IMR-90 (cell line): ENCODE data around the gene MTA1. TPM values are rescaled to one million over a fixed set of nuclear protein-coding genes. Genes with fewer than 3 reads are reported as not detected.

Source experiments
- ATAC-seq: fragments of 200-7000 bp; cut with Tn5 transposase; 2 replicates; pipeline ENCODE4 v1.9.1; 2020; ENCODE audit warnings: low read depth, mild to moderate bottlenecking, moderate library complexity
- BruUV-seq: library from RNA; stranded (reverse); fragments of 400-500 nt; replicated peaks from 2 replicates; lab custom pipeline; 2021; lab: Mats Ljungman, UMichigan
- CTCF ChIA-PET: fragments of 300-600 bp; formaldehyde crosslinking; extraction: SDS; loops from one replicate; lab custom pipeline; 2021; ENCODE audit warnings: antibody characterized with exemption; lab: Yijun Ruan, JAX
- POLR2A ChIA-PET: fragments of 300-600 bp; sonication (Branson Sonifier 250); formaldehyde crosslinking; loops from one replicate; lab custom pipeline; 2022; ENCODE audit warnings: antibody characterized with exemption; ENCODE audit not compliant: unreplicated experiment; lab: Charles Lee
- DNase-seq: peaks from one replicate; pipeline ENCODE4 v3.0.0; 2013
- H2AFZ ChIP-seq: replicated peaks from 2 replicates; pipeline ENCODE3; 2013; ENCODE audit warnings: low read length, mild to moderate bottlenecking; ENCODE audit not compliant: poor library complexity
- H2AK5ac ChIP-seq: 2 replicates; pipeline ENCODE4 v1.6.1; 2013; ENCODE audit warnings: low read depth, low read length, inconsistent platforms
- H2AK9ac ChIP-seq: replicated peaks from 2 replicates; pipeline ENCODE3; 2013; ENCODE audit warnings: mild to moderate bottlenecking, low read depth, low read length, moderate library complexity; ENCODE audit not compliant: poor library complexity
- H2BK120ac ChIP-seq: 2 replicates; pipeline ENCODE4 v1.6.1; 2013; ENCODE audit warnings: low read depth, low read length, inconsistent platforms
- H2BK15ac ChIP-seq: 3 replicates; pipeline ENCODE4 v1.6.1; 2013; ENCODE audit warnings: low read depth, low read length, inconsistent platforms
- H2BK20ac ChIP-seq: 2 replicates; pipeline ENCODE4 v1.6.1; 2013; ENCODE audit warnings: low read depth, mild to moderate bottlenecking, inconsistent platforms, low read length, moderate library complexity
- H2BK5ac ChIP-seq: 2 replicates; pipeline ENCODE4 v1.6.1; 2013; ENCODE audit warnings: mild to moderate bottlenecking, low read depth, low read length, inconsistent platforms; ENCODE audit not compliant: poor library complexity, severe bottlenecking
- H3K14ac ChIP-seq: replicated peaks from 2 replicates; pipeline ENCODE4 v1.6.1; 2013; ENCODE audit warnings: low read depth, low read length, inconsistent platforms
- H3K18ac ChIP-seq: 2 replicates; pipeline ENCODE4 v1.6.1; 2013; ENCODE audit warnings: low read depth, low read length, control low read depth
- H3K23ac ChIP-seq: 2 replicates; pipeline ENCODE4 v1.6.1; 2013; ENCODE audit warnings: low read depth, low read length, inconsistent platforms
- H3K27ac ChIP-seq: 2 replicates; pipeline ENCODE4 v1.5.1; 2013; ENCODE audit warnings: mild to moderate bottlenecking, control low read depth, low read length; ENCODE audit not compliant: insufficient read depth
- H3K27me3 ChIP-seq: 2 replicates; pipeline ENCODE4 v1.6.1; 2013; ENCODE audit warnings: low read length; ENCODE audit not compliant: control insufficient read depth, insufficient read depth
- H3K36me3 ChIP-seq: 2 replicates; pipeline ENCODE4 v1.6.1; 2013; ENCODE audit warnings: low read length, mixed read lengths; ENCODE audit not compliant: control insufficient read depth, insufficient read depth
- H3K4ac ChIP-seq: 2 replicates; pipeline ENCODE4 v1.6.1; 2013; ENCODE audit warnings: low read depth, low read length, inconsistent platforms
- H3K4me1 ChIP-seq: 2 replicates; pipeline ENCODE4 v1.6.1; 2013; ENCODE audit warnings: low read length, mixed read lengths; ENCODE audit not compliant: control insufficient read depth, insufficient read depth
- H3K4me2 ChIP-seq: 2 replicates; pipeline ENCODE4 v1.6.1; 2013; ENCODE audit warnings: low read depth, mild to moderate bottlenecking, control low read depth, low read length, moderate library complexity
- H3K4me3 ChIP-seq: 2 replicates; pipeline ENCODE4 v1.5.1; 2013; ENCODE audit warnings: low read depth, mild to moderate bottlenecking, control low read depth, low read length, moderate library complexity; ENCODE audit not compliant: insufficient read depth
- H3K56ac ChIP-seq: 2 replicates; pipeline ENCODE4 v1.6.1; 2013; ENCODE audit warnings: low read length, inconsistent platforms; ENCODE audit not compliant: insufficient read depth; ENCODE audit errors: extremely low read depth
- H3K79me1 ChIP-seq, 2 experiments: 2 replicates each; pipeline ENCODE4 v1.6.1; 2013; ENCODE audit warnings: low read length in 2 of 2, inconsistent platforms in 1 of 2, low read depth in 1 of 2
- H3K9ac ChIP-seq: 2 replicates; pipeline ENCODE4 v1.6.1; 2013; ENCODE audit warnings: low read depth, low read length, control low read depth
- H3K9me1 ChIP-seq: 2 replicates; pipeline ENCODE4 v1.6.1; 2013; ENCODE audit warnings: low read length, inconsistent platforms; ENCODE audit not compliant: insufficient read depth
- H3K9me3 ChIP-seq: 2 replicates; pipeline ENCODE4 v1.6.1; 2013; ENCODE audit warnings: low read length; ENCODE audit not compliant: control insufficient read depth, insufficient read depth
- H4K20me1 ChIP-seq: 2 replicates; pipeline ENCODE4 v1.6.1; 2013; ENCODE audit warnings: low read length, inconsistent platforms; ENCODE audit not compliant: insufficient read depth
- H4K5ac ChIP-seq: 2 replicates; pipeline ENCODE4 v1.6.1; 2013; ENCODE audit warnings: mild to moderate bottlenecking, low read depth, low read length, control low read depth
- H4K8ac ChIP-seq, 2 experiments: 2 replicates each; pipeline ENCODE4 v1.6.1; 2013; ENCODE audit warnings: low read depth in 2 of 2, low read length in 2 of 2, control low read depth in 1 of 2, inconsistent platforms in 1 of 2
- H4K91ac ChIP-seq: 2 replicates; pipeline ENCODE4 v1.6.1; 2013; ENCODE audit warnings: low read depth, low read length, inconsistent platforms; ENCODE audit not compliant: insufficient read depth
- BHLHE40 ChIP-seq: fragments of 150-350 bp; IDR thresholded peaks from 2 replicates; pipeline ENCODE4 v1.6.1; 2016; ENCODE audit warnings: mild to moderate bottlenecking, low read depth, low read length
- CEBPB ChIP-seq: IDR thresholded peaks from 2 replicates; pipeline ENCODE4 v1.6.1; 2012; ENCODE audit warnings: low read depth, low read length, improper control_type of control experiment
- FOS ChIP-seq: fragments of 150-350 bp; IDR thresholded peaks from 2 replicates; pipeline ENCODE4 v1.6.1; 2016; ENCODE audit warnings: low read depth, low read length
- MAFK ChIP-seq: IDR thresholded peaks from 2 replicates; pipeline ENCODE4 v1.6.1; 2012; ENCODE audit warnings: low read depth, low read length, improper control_type of control experiment
- MXI1 ChIP-seq: IDR thresholded peaks from 2 replicates; pipeline ENCODE4 v1.6.1; 2012; ENCODE audit warnings: low read depth, mild to moderate bottlenecking, low read length, moderate library complexity, borderline replicate concordance
- POLR2A ChIP-seq: IDR thresholded peaks from 2 replicates; pipeline ENCODE4 v1.6.1; 2012; ENCODE audit warnings: mild to moderate bottlenecking, low read depth, low read length
- RCOR1 ChIP-seq: IDR thresholded peaks from 2 replicates; pipeline ENCODE4 v1.6.1; 2012; ENCODE audit warnings: mild to moderate bottlenecking, low read length, improper control_type of control experiment; ENCODE audit not compliant: insufficient replicate concordance
- RFX5 ChIP-seq: IDR thresholded peaks from 2 replicates; pipeline ENCODE4 v1.8.0; 2012; ENCODE audit warnings: low read depth, mild to moderate bottlenecking, low read length, moderate library complexity
- WGBS, 2 experiments: methylation state at CpG; one replicate each; pipeline versions ENCODE4 v1.1.5 to v1.1.7; 2013; ENCODE audit warnings: missing lambda C conversion rate in 2 of 2; ENCODE audit not compliant: insufficient read length in 1 of 2; ENCODE audit errors: extremely low coverage in 2 of 2; 5-methylcytosine and 5-hydroxymethylcytosine counted together
- dilution Hi-C: fragments of 300-500 bp; cut with HindIII; formaldehyde crosslinking; loops from one replicate; pipeline ENCODE4 v1.14.3; 2018; ENCODE audit warnings: low sequenced_read_pairs; ENCODE audit not compliant: unreplicated experiment
- in situ Hi-C: fragments of 300-500 bp; cut with MboI; formaldehyde crosslinking; loops from 3 replicates; pipeline ENCODE4 v1.14.3; 2019; ENCODE audit warnings: low sequenced_read_pairs, inconsistent platforms, mixed read lengths
- intact Hi-C: fragments of 100-400 bp; cut with micrococcal nuclease; formaldehyde crosslinking; loops from 2 replicates; pipeline ENCODE4 v1.10.0; 2022
- polyA plus RNA-seq, 3 experiments: library from polyadenylated mRNA; depleted of rRNA; stranded (reverse); fragments of >200 nt; gene quantifications; 2 replicates each; pipeline ENCODE4 v1.2.3, GENCODE V29; 2012; ENCODE audit warnings: low replicate concordance in 1 of 3
- total RNA-seq: library from RNA; depleted of rRNA; stranded (reverse); fragments of >200 nt; gene quantifications from 2 replicates; pipeline ENCODE4 v1.2.3, GENCODE V29; 2012
- TF ChIP-seq, protein P1 (sequence below): conservative IDR thresholded peaks from 2 replicates; pipeline ENCODE4 v1.5.1; 2012; ENCODE audit warnings: mild to moderate bottlenecking, low read depth, low read length, improper control_type of control experiment
- TF ChIP-seq, protein P2 (sequence below): fragments of 150-350 bp; IDR thresholded peaks from 2 replicates; pipeline ENCODE4 v1.6.1; 2017; ENCODE audit warnings: mild to moderate bottlenecking, antibody characterized with exemption, low read length, low read depth

MTA1 gene
- total and polyA plus RNA-seq, 2 of the 4 experiments (the other 2 are of a cell fraction) = 21.5 to 61.6 TPM

DNA sequence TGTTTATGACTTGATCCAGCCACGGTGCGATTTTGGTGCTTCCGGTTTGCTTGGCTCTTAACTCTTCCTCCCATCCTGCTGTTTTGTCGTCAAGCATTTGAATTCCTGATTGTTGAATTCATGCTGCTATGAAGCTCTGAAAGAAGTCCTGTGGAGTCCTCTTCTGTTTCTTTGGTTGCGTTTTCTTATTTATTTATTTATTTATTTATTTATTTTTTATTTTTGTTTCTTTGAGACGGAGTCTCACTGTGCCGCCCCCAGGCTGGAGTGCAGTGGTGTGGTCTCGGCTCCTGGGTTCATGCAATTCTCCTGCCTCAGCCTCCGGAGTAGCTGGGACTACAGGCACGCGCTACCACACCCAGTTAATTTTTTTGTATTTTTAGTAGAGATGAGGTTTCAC lies 3.0 kb upstream of the MTA1 start:
- Histone ChIP-seq H3K4me1 (peaks cover 18% of the 10 kb centered on the region), H2AFZ (no peak overlapping the region), H4K8ac (no peak overlapping the region), H2AK9ac (no peak overlapping the region), H3K18ac (no peak overlapping the region), H2AK5ac (no peak overlapping the region), H3K36me3 (no peaks in the 10 kb centered on the region), H3K23ac (no peak overlapping the region; the same call in 1 of the 2 replicates), H4K20me1 (peaks cover 4% of the 10 kb centered on the region), H3K14ac (no peak overlapping the region), H4K5ac (no peak overlapping the region), H3K4ac (no peak overlapping the region), H3K27ac (no peak overlapping the region), H2BK15ac (no peak overlapping the region), H2BK120ac (no peak overlapping the region), H3K4me3 (no peak overlapping the region), H3K9me3 (no peaks in the 10 kb centered on the region), H3K56ac (no peak overlapping the region), H3K9me1 (peaks cover 8% of the 10 kb centered on the region; the same call in 1 of the 2 replicates), H3K79me1 (peaks cover 4 to 23% of the 10 kb centered on the region in 2 experiments; a peak in 3 of 4 replicates), H2BK20ac (no peak overlapping the region), H3K9ac (no peak overlapping the region), H3K27me3 (no peaks in the 10 kb centered on the region), H4K91ac (no peak overlapping the region), H3K4me2 (no peak overlapping the region), H2BK5ac (no peak overlapping the region)
- no CpG with 5 or more reads among the region's 11 CpGs for WGBS, 2 experiments
- intact Hi-C loops = no loop called here
- ChIA-PET CTCF (no interaction called here), POLR2A (no interaction called here)
- ATAC-seq = no peak
- no TSS peak for BruUV-seq
- TF ChIP-seq FOS = no peak
- no peak for TF ChIP-seq BHLHE40
- no peak for TF ChIP-seq POLR2A
- TF ChIP-seq RFX5 = no peak
- TF ChIP-seq CEBPB = no peak
- TF ChIP-seq RCOR1 = no peak
- TF ChIP-seq, protein P1, sequence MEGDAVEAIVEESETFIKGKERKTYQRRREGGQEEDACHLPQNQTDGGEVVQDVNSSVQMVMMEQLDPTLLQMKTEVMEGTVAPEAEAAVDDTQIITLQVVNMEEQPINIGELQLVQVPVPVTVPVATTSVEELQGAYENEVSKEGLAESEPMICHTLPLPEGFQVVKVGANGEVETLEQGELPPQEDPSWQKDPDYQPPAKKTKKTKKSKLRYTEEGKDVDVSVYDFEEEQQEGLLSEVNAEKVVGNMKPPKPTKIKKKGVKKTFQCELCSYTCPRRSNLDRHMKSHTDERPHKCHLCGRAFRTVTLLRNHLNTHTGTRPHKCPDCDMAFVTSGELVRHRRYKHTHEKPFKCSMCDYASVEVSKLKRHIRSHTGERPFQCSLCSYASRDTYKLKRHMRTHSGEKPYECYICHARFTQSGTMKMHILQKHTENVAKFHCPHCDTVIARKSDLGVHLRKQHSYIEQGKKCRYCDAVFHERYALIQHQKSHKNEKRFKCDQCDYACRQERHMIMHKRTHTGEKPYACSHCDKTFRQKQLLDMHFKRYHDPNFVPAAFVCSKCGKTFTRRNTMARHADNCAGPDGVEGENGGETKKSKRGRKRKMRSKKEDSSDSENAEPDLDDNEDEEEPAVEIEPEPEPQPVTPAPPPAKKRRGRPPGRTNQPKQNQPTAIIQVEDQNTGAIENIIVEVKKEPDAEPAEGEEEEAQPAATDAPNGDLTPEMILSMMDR = no peak
- no peak for TF ChIP-seq MAFK
- TF ChIP-seq MXI1 = no peak
- TF ChIP-seq, protein P2, sequence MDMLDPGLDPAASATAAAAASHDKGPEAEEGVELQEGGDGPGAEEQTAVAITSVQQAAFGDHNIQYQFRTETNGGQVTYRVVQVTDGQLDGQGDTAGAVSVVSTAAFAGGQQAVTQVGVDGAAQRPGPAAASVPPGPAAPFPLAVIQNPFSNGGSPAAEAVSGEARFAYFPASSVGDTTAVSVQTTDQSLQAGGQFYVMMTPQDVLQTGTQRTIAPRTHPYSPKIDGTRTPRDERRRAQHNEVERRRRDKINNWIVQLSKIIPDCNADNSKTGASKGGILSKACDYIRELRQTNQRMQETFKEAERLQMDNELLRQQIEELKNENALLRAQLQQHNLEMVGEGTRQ = no peak
- in situ Hi-C loops = no loop called here
- dilution Hi-C loops = no loop called here
- no peak for DNase-seq
